ENCODE measurements around the gene TMEM17. TPM values are rescaled to one million over a fixed set of nuclear protein-coding genes. Genes with fewer than 3 reads are reported as not detected.

Gene TMEM17
- total RNA-seq, 2 experiments from 2014 or later, result not detected

DNA sequence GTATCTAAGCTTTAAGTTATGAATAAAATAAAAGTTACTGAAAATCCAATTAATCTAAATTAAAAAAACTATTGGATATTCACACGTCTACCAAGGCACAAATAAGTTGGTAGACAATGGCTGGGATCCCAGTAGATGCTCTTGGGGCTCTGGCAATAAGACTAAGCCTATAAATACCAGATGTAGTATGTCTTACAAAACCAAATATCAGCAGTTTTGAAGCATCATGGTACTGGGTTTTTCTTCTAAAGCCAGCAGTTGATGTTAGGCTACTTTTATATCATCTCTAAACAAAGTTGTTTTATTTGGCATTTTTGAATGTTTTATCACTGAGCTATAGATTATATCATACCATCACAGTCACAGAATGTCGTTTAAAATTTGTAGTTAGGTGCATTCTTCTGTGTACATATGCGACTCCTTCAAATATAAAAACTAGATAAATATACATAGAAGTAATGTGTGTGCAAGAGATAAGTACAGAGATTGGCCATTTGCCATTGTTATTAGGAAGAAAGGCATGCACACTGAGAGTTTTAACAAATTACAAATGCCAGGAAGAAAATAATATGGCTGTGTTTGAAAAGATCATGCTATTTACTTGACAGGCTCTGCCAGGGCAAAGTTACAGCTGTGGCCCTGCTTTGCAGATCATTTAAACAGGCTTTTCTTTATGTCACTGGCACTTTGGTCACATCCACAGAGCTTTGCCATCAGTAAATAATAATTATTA lies 21.6 kb upstream of the TMEM17 start:
- TF ChIP-seq, protein P1, sequence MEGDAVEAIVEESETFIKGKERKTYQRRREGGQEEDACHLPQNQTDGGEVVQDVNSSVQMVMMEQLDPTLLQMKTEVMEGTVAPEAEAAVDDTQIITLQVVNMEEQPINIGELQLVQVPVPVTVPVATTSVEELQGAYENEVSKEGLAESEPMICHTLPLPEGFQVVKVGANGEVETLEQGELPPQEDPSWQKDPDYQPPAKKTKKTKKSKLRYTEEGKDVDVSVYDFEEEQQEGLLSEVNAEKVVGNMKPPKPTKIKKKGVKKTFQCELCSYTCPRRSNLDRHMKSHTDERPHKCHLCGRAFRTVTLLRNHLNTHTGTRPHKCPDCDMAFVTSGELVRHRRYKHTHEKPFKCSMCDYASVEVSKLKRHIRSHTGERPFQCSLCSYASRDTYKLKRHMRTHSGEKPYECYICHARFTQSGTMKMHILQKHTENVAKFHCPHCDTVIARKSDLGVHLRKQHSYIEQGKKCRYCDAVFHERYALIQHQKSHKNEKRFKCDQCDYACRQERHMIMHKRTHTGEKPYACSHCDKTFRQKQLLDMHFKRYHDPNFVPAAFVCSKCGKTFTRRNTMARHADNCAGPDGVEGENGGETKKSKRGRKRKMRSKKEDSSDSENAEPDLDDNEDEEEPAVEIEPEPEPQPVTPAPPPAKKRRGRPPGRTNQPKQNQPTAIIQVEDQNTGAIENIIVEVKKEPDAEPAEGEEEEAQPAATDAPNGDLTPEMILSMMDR (IDR thresholded peaks at IDR 0.05), result no peak
- Mint-ChIP-seq H3K27ac (no peak overlapping the region), H3K4me3 (no peak overlapping the region), H3K27me3 (peaks cover 27% of the 10 kb centered on the region), H3K36me3 (ENCODE audit: low read depth) (no peaks in the 10 kb centered on the region), H3K4me1 (ENCODE audit: low read depth) (no peaks in the 10 kb centered on the region), H3K9me3 (peaks cover 9% of the 10 kb centered on the region)
- H3K4me1 ChIP-seq (ENCODE audit: insufficient read depth, low read length), result no peaks in the 10 kb centered on the region
- peaks cover 3 to 6% of the 10 kb centered on the region in 2 experiments for H3K27me3 ChIP-seq (ENCODE audit: control insufficient read depth in 1 of 2, insufficient read depth in 2 of 2, low read length in 2 of 2)
- H3K4me3 ChIP-seq (ENCODE audit: low read length), result no peak overlapping the region
- no peaks in the 10 kb centered on the region for H3K36me3 ChIP-seq (ENCODE audit: insufficient read depth, low read length)
- intact Hi-C loops (cut with DNase I, micrococcal nuclease), result no loop called here
- no peak for ATAC-seq (ENCODE audit: poor library complexity)
- ChIA-PET CTCF (interaction anchor here (1.0 kb wide), 1 partner anchor 97 kb away, joined by 3 read pairs; no protein-coding TSS in a partner anchor), POLR2A (no interaction called here)
- H3K9me3 ChIP-seq (ENCODE audit: control insufficient read depth in 1 of 2, insufficient read depth in 1 of 2, low read length in 2 of 2), result peaks cover 0 to 9% of the 10 kb centered on the region in 2 experiments
- DNase-seq, result no peak
- no peak overlapping the region for H3K27ac ChIP-seq (ENCODE audit: low read depth in 1 of 2, low read length in 2 of 2)

DNA sequence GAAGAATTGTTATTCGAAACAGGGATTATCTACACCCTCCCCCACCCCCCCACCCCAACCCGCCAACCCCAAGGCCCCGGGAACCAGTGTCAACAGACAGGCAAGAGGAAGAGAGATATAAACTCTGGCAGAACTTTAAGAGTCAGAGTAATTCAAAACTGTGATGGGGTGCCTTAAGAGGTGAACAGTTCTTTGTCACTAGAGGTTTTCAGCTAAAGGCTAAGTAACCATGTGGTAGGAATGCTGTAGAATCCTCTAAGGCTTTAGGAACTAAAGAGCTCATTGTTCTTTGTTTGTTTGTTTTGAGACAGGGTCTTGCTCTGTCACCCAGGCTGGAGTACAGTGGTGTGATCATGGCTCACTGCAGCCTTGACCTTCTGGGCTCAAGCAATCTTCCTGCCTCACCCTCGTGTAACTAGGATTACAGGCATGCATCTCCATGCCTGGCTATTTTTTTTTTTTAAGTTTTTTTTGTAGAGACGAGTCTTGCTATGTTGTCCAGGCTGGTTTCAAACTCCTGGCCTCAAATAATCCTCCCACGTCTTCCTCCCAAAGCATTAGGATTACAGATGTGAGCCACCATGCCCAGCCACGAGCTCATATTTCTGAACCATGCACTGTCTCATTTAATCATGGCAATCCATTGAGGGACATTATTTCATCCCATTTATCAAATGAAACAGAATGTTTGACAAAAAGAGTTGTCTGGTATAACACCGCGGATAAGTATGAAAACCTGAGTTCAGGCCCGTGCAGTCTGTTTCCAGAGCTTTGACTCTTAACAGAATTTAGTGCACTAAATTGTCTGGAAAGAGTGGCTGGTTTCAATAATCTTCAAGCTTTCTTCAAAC lies 20.8 kb upstream of the TMEM17 start:
- Mint-ChIP-seq H3K4me3 (no peak overlapping the region), H3K9me3 (peaks cover 6% of the 10 kb centered on the region), H3K36me3 (ENCODE audit: low read depth) (no peaks in the 10 kb centered on the region), H3K4me1 (ENCODE audit: low read depth) (no peaks in the 10 kb centered on the region), H3K27me3 (peaks cover 20% of the 10 kb centered on the region), H3K27ac (no peak overlapping the region)
- no peaks in the 10 kb centered on the region for H3K4me1 ChIP-seq (ENCODE audit: insufficient read depth, low read length)
- H3K36me3 ChIP-seq (ENCODE audit: insufficient read depth, low read length), result no peaks in the 10 kb centered on the region
- no peak overlapping the region for H3K4me3 ChIP-seq (ENCODE audit: low read length)
- no peak for DNase-seq
- TF ChIP-seq, protein P1 (IDR thresholded peaks at IDR 0.05), result no peak
- intact Hi-C loops (cut with DNase I, micrococcal nuclease), result no loop called here
- no peak for ATAC-seq (ENCODE audit: poor library complexity)
- ChIA-PET POLR2A (no interaction called here), CTCF (interaction anchor here (1.0 kb wide), 1 partner anchor 96 kb away, joined by 3 read pairs; no protein-coding TSS in a partner anchor)
- H3K27ac ChIP-seq (ENCODE audit: low read depth in 1 of 2, low read length in 2 of 2), result no peak overlapping the region
- H3K9me3 ChIP-seq (ENCODE audit: control insufficient read depth in 1 of 2, insufficient read depth in 1 of 2, low read length in 2 of 2), result peaks cover 0 to 7% of the 10 kb centered on the region in 2 experiments
- H3K27me3 ChIP-seq (ENCODE audit: control insufficient read depth in 1 of 2, insufficient read depth in 2 of 2, low read length in 2 of 2), result peaks cover 3 to 6% of the 10 kb centered on the region in 2 experiments

DNA sequence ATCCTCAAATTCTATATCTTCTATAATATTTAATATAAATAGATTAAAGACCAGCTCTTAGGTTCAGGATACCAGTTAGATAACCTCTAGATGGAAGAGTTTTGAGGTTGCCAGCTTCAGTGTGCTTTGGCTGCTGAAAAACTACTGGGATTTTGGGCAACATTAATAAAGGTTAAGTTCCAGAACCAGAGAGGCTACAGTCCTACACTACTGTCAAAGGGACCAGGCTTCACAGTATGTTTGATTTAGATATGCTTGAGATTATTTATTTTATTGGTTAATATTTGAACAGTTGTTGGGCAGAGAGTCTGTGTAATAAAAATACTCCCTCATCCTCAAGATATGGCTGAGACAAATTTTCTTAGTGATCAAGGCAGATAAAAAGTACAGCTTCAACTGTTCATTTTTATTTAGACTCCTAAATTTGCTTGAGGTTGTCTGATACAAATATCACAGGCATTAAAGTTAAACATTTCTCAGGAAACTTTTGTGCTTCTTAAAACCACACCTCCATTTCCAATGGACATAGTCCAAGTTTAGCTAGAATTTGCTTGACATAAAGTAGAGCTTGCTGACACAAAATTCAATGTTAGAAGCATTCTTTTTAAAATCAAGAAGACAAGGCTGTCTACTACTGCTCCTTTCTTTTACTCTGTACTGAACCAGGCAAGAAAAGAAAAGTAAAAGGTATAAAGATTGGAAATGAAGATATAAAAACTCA lies 19.7 kb upstream of the TMEM17 start:
- peaks cover 0 to 10% of the 10 kb centered on the region in 2 experiments for H3K9me3 ChIP-seq (ENCODE audit: control insufficient read depth in 1 of 2, insufficient read depth in 1 of 2, low read length in 2 of 2)
- H3K4me1 ChIP-seq (ENCODE audit: insufficient read depth, low read length), result no peaks in the 10 kb centered on the region
- H3K36me3 Mint-ChIP-seq (ENCODE audit: low read depth), result no peaks in the 10 kb centered on the region
- H3K27me3 Mint-ChIP-seq, result peaks cover 13% of the 10 kb centered on the region
- H3K27me3 ChIP-seq (ENCODE audit: control insufficient read depth in 1 of 2, insufficient read depth in 2 of 2, low read length in 2 of 2), result peaks cover 3 to 6% of the 10 kb centered on the region in 2 experiments
- no peak overlapping the region for H3K27ac Mint-ChIP-seq
- ATAC-seq (ENCODE audit: poor library complexity) (no peak), DNase-seq (no peak)
- H3K4me3 ChIP-seq (ENCODE audit: low read length), result no peak overlapping the region
- no peak overlapping the region for H3K4me3 Mint-ChIP-seq
- no peak overlapping the region for H3K27ac ChIP-seq (ENCODE audit: low read depth in 1 of 2, low read length in 2 of 2)
- H3K9me3 Mint-ChIP-seq, result peaks cover 6% of the 10 kb centered on the region
- intact Hi-C loops (cut with DNase I, micrococcal nuclease), result no loop called here
- TF ChIP-seq, protein P1 (IDR thresholded peaks at IDR 0.05), result no peak
- ChIA-PET POLR2A (no interaction called here), CTCF (no interaction called here)
- H3K4me1 Mint-ChIP-seq (ENCODE audit: low read depth), result no peaks in the 10 kb centered on the region
- H3K36me3 ChIP-seq (ENCODE audit: insufficient read depth, low read length), result no peaks in the 10 kb centered on the region

Measured in CD4-positive, alpha-beta T cell (primary cell).